K562 (cell line): ENCODE data around the gene PET117. TPM values are rescaled to one million over a fixed set of nuclear protein-coding genes. Genes with fewer than 3 reads are reported as not detected.

Experiments used
- ATAC-seq: fragments of 200-7000 bp; cut with Tn5 transposase; 3 replicates; pipeline ENCODE4 v1.9.1; 2020; ENCODE audit warnings: moderate library complexity
- BruUV-seq: library from RNA; stranded (reverse); fragments of 400-500 nt; replicated peaks from 2 replicates; lab custom pipeline; 2021; lab: Mats Ljungman, UMichigan
- CTCF ChIA-PET: fragments of 300-600 bp; formaldehyde crosslinking; extraction: SDS; loops from one replicate; lab custom pipeline; 2021; ENCODE audit warnings: low intra/inter-chr PET ratio; lab: Yijun Ruan, JAX
- POLR2A ChIA-PET: fragments of 300-600, 350-650 bp; sonication (Branson Sonifier 250); formaldehyde crosslinking; extraction: SDS; loops from one replicate; lab custom pipeline; 2021; ENCODE audit warnings: antibody characterized with exemption, inconsistent platforms; lab: Yijun Ruan, JAX
- DNase-seq, 4 experiments: peaks; one replicate each; pipeline versions ENCODE4 v3.0.0 to v3.0.0-alpha.2; 2011 to 2018; ENCODE audit warnings: low spot score in 3 of 4, mixed read lengths in 3 of 4; ENCODE audit errors: extremely low read depth in 1 of 4
- FAIRE-seq: peaks from 2 replicates; lab custom pipeline; 2011; peaks lifted over from hg19 to GRCh38; lab: Jason Lieb, UNC
- H2AFZ ChIP-seq: 2 replicates; pipeline ENCODE4 v1.6.0; 2011; ENCODE audit warnings: low read depth, low read length, control low read depth, inconsistent platforms
- H3K27ac ChIP-seq: fragments of 200-600 bp; 3 replicates; pipeline ENCODE4 v1.8.0; 2011; ENCODE audit warnings: low read depth, mild to moderate bottlenecking, control low read depth, inconsistent platforms, low read length, moderate library complexity, mixed read lengths; ENCODE audit errors: extremely low read depth
- H3K27me3 ChIP-seq, 2 experiments: fragments of 300-600 bp in 1 of 2; 2 replicates in 1 of 2; 3 replicates in 1 of 2; pipeline versions ENCODE4 v1.6.0 to v1.8.0; 2011; ENCODE audit warnings: inconsistent platforms in 2 of 2, low read length in 2 of 2, mild to moderate bottlenecking in 1 of 2, mixed read lengths in 1 of 2, moderate library complexity in 1 of 2; ENCODE audit not compliant: control insufficient read depth in 2 of 2, insufficient read depth in 2 of 2
- H3K36me3 ChIP-seq: fragments of 300-600 bp; 3 replicates; pipeline ENCODE4 v1.8.0; 2011; ENCODE audit warnings: mild to moderate bottlenecking, low read length, inconsistent platforms; ENCODE audit not compliant: control insufficient read depth, insufficient read depth
- H3K4me1 ChIP-seq, 2 experiments: fragments of 200-600 bp in 1 of 2; replicated peaks in 1 of 2; 2 replicates in 1 of 2; 3 replicates in 1 of 2; pipeline versions ENCODE4 v1.5.1 to v1.8.0; 2011; ENCODE audit warnings: inconsistent platforms in 2 of 2, low read length in 2 of 2, mild to moderate bottlenecking in 1 of 2, mixed read lengths in 1 of 2, moderate library complexity in 1 of 2; ENCODE audit not compliant: control insufficient read depth in 2 of 2, insufficient read depth in 2 of 2
- H3K4me2 ChIP-seq: 2 replicates; pipeline ENCODE4 v1.6.1; 2011; ENCODE audit warnings: low read length, control low read depth, inconsistent platforms, mixed read lengths; ENCODE audit not compliant: insufficient read depth
- H3K4me3 ChIP-seq: fragments of 200-600 bp; sonication (generic), shearing (Covaris generic); 2 replicates; pipeline ENCODE4 v1.5.1; 2016; ENCODE audit warnings: control low read depth, inconsistent platforms
- H3K79me2 ChIP-seq: fragments of 200-600 bp; 3 replicates; pipeline ENCODE4 v1.8.0; 2011; ENCODE audit warnings: low read length, inconsistent platforms; ENCODE audit not compliant: control insufficient read depth, insufficient read depth
- H3K9ac ChIP-seq, 2 experiments: 2 replicates each; pipeline versions ENCODE4 v1.6.0 to v1.6.1; 2011; ENCODE audit warnings: low read depth in 2 of 2, low read length in 2 of 2, control low read depth in 1 of 2, inconsistent platforms in 1 of 2, mild to moderate bottlenecking in 1 of 2, mixed read lengths in 1 of 2; ENCODE audit not compliant: insufficient read depth in 1 of 2
- H3K9me1 ChIP-seq: one replicate; pipeline ENCODE4 v1.6.0; 2011; ENCODE audit warnings: inconsistent platforms, mild to moderate bottlenecking, low read length, moderate library complexity; ENCODE audit not compliant: control insufficient read depth, insufficient read depth
- H3K9me3 ChIP-seq: replicated peaks from 2 replicates; pipeline ENCODE4 v1.5.1; 2011; ENCODE audit warnings: low read depth, low read length, inconsistent platforms; ENCODE audit not compliant: control insufficient read depth, insufficient read depth
- H4K20me1 ChIP-seq: replicated peaks from 2 replicates; pipeline ENCODE4 v1.6.1; 2011; ENCODE audit warnings: low read length, inconsistent platforms, mixed read lengths; ENCODE audit not compliant: control insufficient read depth, insufficient read depth
- BCL6 ChIP-seq: fragments of 250-450 bp; sonication (Bioruptor Pico); IDR thresholded peaks from 2 replicates; pipeline ENCODE4 v1.4.0; 2020
- BHLHE40 ChIP-seq: IDR thresholded peaks from 2 replicates; pipeline ENCODE4 v1.6.1; 2011; ENCODE audit warnings: low read length, improper control_type of control experiment
- CLOCK ChIP-seq: fragments of 250-450 bp; sonication (Bioruptor Pico); IDR thresholded peaks from 2 replicates; pipeline ENCODE4 v1.4.0; 2020; ENCODE audit warnings: mild to moderate bottlenecking, moderate library complexity, borderline replicate concordance
- ERF ChIP-seq: fragments of 450-650 bp; formaldehyde crosslinking; IDR thresholded peaks from 2 replicates; pipeline ENCODE4 v1.4.0; 2020; ENCODE audit warnings: mild to moderate bottlenecking, mixed read lengths
- HEY1 ChIP-seq: fragments of 250-450 bp; sonication (Bioruptor Pico); IDR thresholded peaks from 2 replicates; pipeline ENCODE4 v1.5.0; 2020; ENCODE audit warnings: mild to moderate bottlenecking, moderate library complexity, borderline replicate concordance
- HLTF ChIP-seq: fragments of 450-650 bp; IDR thresholded peaks from 2 replicates; pipeline ENCODE4 v1.6.1; 2016
- MAZ ChIP-seq, 2 experiments: fragments of 450-650 bp in 1 of 2; sonication (generic) in 1 of 2; formaldehyde crosslinking; IDR thresholded peaks in 1 of 2; conservative IDR thresholded peaks in 1 of 2; 2 replicates each; pipeline versions ENCODE4 v1.4.0 to v1.5.0; 2020; ENCODE audit warnings: mild to moderate bottlenecking in 1 of 2, missing genetic modification reagents in 1 of 2
- PATZ1 ChIP-seq: fragments of 250-450 bp; sonication (Bioruptor Pico); IDR thresholded peaks from 2 replicates; pipeline ENCODE4 v1.5.0; 2020; ENCODE audit warnings: mild to moderate bottlenecking, borderline replicate concordance
- RBM39 ChIP-seq: fragments of 200-400 bp; formaldehyde crosslinking; optimal IDR thresholded peaks from 2 replicates; pipeline ENCODE3; 2018; ENCODE audit warnings: low read depth, low read length
- SMAD4 ChIP-seq: fragments of 250-450 bp; sonication (Bioruptor Pico); conservative IDR thresholded peaks from 2 replicates; pipeline ENCODE4 v1.8.0; 2021; ENCODE audit warnings: inconsistent platforms, mild to moderate bottlenecking, moderate library complexity
- TGIF2 ChIP-seq: sonication (generic); formaldehyde crosslinking; IDR thresholded peaks from 2 replicates; pipeline ENCODE4 v1.8.1; 2022; ENCODE audit warnings: mild to moderate bottlenecking, missing genetic modification reagents, moderate library complexity
- WGBS: fragments of 100-300 bp; shearing (Covaris generic); methylation state at CpG from one replicate; pipeline ENCODE4 v1.1.6; 2016; ENCODE audit warnings: low coverage, mixed read lengths; ENCODE audit not compliant: insufficient coverage; ENCODE audit errors: missing lambda C conversion rate; 5-methylcytosine and 5-hydroxymethylcytosine counted together
- in situ Hi-C: fragments of 300-500 bp; cut with MboI; formaldehyde crosslinking; loops from 4 replicates; pipeline ENCODE4 v1.15.0; 2018; ENCODE audit warnings: inconsistent platforms, mixed read lengths
- intact Hi-C: fragments of 100-400 bp; cut with micrococcal nuclease; formaldehyde crosslinking; loops from 2 replicates; pipeline ENCODE4 v1.14.2; 2022
- polyA plus RNA-seq, 8 experiments: library from polyadenylated mRNA; depleted of rRNA in 4 of 8; stranded (reverse) in 5 of 8; unstranded in 3 of 8; fragments of >200 nt; fragmentation: Nextera tagmentation in 2 of 8; fragmentation: Illumina TruSeq in 1 of 8; extraction: Ambion mirVana in 2 of 8; extraction: Trizol in 1 of 8; gene quantifications; 2 replicates each; pipeline versions ENCODE4 v1.2.1 to v1.2.3, GENCODE V29; 2011 to 2014; ENCODE audit warnings: inconsistent platforms in 1 of 8, missing spikeins in 1 of 8
- total RNA-seq, 7 experiments: library from RNA; depleted of rRNA in 6 of 7; stranded (reverse); fragments of >200 nt in 6 of 7; fragmentation: Illumina TruSeq in 2 of 7; extraction: Trizol in 2 of 7; gene quantifications; 2 replicates each; pipeline versions ENCODE4 v1.2.1 to v1.2.3, GENCODE V29; 2011 to 2021; ENCODE audit warnings: low replicate concordance in 1 of 7
- TF ChIP-seq, protein P1 (sequence below): fragments of 200-800 bp; sonication (Bioruptor generic); IDR thresholded peaks from 2 replicates; pipeline ENCODE4 v1.6.1; 2017; ENCODE audit warnings: missing genetic modification characterization, missing compliant biosample characterization
- TF ChIP-seq, protein P2 (sequence below): fragments of 250-450 bp; sonication (Bioruptor Pico); IDR thresholded peaks from 2 replicates; pipeline ENCODE4 v1.5.0; 2021

Gene PET117
- total and polyA plus RNA-seq, 9 of the 15 experiments (the other 6 are each of a cell fraction or from before 2014, with no cell fraction given): 7.1 to 18.2 (median 12.4) TPM

DNA sequence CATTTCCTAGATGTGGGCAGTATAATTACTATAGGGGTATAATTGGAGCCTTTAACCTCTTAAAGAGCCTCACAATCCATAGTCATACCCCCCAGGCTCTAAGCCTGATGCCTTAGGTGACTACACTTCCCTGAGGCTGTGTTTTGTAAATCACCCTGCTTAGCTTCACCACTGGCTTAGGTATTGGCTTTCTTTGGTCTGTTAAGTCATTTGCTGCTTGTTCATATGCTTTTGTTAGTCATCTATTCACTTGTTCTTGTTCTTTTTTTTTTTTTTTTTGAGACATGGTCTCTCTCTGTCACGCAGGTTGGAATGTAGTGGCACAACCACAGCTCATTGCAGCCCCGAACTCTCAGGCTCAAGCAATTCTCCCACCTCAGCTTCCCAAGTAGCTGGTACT lies 26.7 kb downstream of the PET117 start:
- no peak for ATAC-seq
- Histone ChIP-seq H3K36me3 (no peaks in the 10 kb centered on the region), H2AFZ (no peak overlapping the region), H3K27ac (no peak overlapping the region), H4K20me1 (no peaks in the 10 kb centered on the region), H3K9me1 (no peaks in the 10 kb centered on the region), H3K27me3 (no peaks in the 10 kb centered on the region), H3K79me2 (no peaks in the 10 kb centered on the region), H3K4me1 (no peaks in the 10 kb centered on the region), H3K9me3 (no peaks in the 10 kb centered on the region), H3K4me3 (no peak overlapping the region), H3K9ac (no peak overlapping the region), H3K4me2 (no peak overlapping the region)
- intact Hi-C loops: no loop called here
- no peak for DNase-seq
- CTCF ChIA-PET: no interaction called here
- WGBS: no CpG with 5 or more reads among the region's 2 CpGs
- POLR2A ChIA-PET: interaction anchor here (0.7 kb wide), 1 partner anchor 26 kb away, joined by 3 read pairs; no protein-coding TSS in a partner anchor
- no peak for FAIRE-seq
- no TSS peak for BruUV-seq
- in situ Hi-C loops: no loop called here
- TF ChIP-seq RBM39 (no peak), BHLHE40 (no peak), MAZ (CRISPR knock-in tag; conservative IDR thresholded peaks at IDR 0.05 in 1 of 2, IDR thresholded peaks at IDR 0.05 in 1 of 2) (no peak), HEY1 (no peak), BCL6 (CRISPR knock-in tag) (no peak), PATZ1 (no peak), CLOCK (CRISPR knock-in tag) (no peak), TGIF2 (no peak), SMAD4 (CRISPR knock-in tag) (no peak), HLTF (no peak), ERF (CRISPR knock-in tag) (no peak)
- TF ChIP-seq, protein P1, sequence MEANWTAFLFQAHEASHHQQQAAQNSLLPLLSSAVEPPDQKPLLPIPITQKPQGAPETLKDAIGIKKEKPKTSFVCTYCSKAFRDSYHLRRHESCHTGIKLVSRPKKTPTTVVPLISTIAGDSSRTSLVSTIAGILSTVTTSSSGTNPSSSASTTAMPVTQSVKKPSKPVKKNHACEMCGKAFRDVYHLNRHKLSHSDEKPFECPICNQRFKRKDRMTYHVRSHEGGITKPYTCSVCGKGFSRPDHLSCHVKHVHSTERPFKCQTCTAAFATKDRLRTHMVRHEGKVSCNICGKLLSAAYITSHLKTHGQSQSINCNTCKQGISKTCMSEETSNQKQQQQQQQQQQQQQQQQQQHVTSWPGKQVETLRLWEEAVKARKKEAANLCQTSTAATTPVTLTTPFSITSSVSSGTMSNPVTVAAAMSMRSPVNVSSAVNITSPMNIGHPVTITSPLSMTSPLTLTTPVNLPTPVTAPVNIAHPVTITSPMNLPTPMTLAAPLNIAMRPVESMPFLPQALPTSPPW: no peak
- TF ChIP-seq, protein P2, sequence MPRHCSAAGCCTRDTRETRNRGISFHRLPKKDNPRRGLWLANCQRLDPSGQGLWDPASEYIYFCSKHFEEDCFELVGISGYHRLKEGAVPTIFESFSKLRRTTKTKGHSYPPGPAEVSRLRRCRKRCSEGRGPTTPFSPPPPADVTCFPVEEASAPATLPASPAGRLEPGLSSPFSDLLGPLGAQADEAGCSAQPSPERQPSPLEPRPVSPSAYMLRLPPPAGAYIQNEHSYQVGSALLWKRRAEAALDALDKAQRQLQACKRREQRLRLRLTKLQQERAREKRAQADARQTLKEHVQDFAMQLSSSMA: no peak
